Activated effector memory CD4-positive, alpha-beta T cell treated with anti-CD3 and anti-CD28 coated beads, Interleukin-2, amount 50 U/mL, for 16 hours (primary cell): ENCODE data around the gene PTPRD.
"Not testable (repeated sequence)": the region's sequence is repeated elsewhere in the genome, so short reads cannot be mapped to it uniquely, and the experiment has no call there.

ENCODE experiments used
- DNase-seq: peaks from one replicate; pipeline ENCODE4 v3.0.0-alpha.2; 2020

The PTPRD gene

GRCh38 chr9:8697565-8697964 is 1915.2 kb downstream of the PTPRD start:
- not testable (repeated sequence) for DNase-seq

GRCh38 chr9:8696516-8696915 is 1916.3 kb downstream of the PTPRD start:
- no peak for DNase-seq

- DNase-seq: no peak
Measured at GRCh38 chr9:8694983-8695588, 1917.7 kb downstream of the PTPRD start.

GRCh38 chr9:8693464-8693863 is 1919.3 kb downstream of the PTPRD start:
- DNase-seq: no peak

GRCh38 chr9:8686516-8686915 is 1926.3 kb downstream of the PTPRD start:
- no peak for DNase-seq

GRCh38 chr9:8685825-8686224 is 1927.0 kb downstream of the PTPRD start:
- no peak for DNase-seq

- DNase-seq: no peak
Measured at GRCh38 chr9:8684978-8685708, 1927.7 kb downstream of the PTPRD start.

- no peak for DNase-seq
Measured at GRCh38 chr9:8683496-8683895, 1929.3 kb downstream of the PTPRD start.

GRCh38 chr9:8680658-8681057 is 1932.1 kb downstream of the PTPRD start:
- no peak for DNase-seq

- no peak for DNase-seq
Measured at GRCh38 chr9:8680157-8680556, 1932.6 kb downstream of the PTPRD start.

GRCh38 chr9:8679371-8679822 is 1933.4 kb downstream of the PTPRD start:
- no peak for DNase-seq

- DNase-seq: no peak
Measured at GRCh38 chr9:8677741-8678140, 1935.1 kb downstream of the PTPRD start.

- DNase-seq: no peak
Measured at GRCh38 chr9:8674536-8674935, 1938.3 kb downstream of the PTPRD start.

GRCh38 chr9:8673830-8674229 is 1939.0 kb downstream of the PTPRD start:
- DNase-seq: no peak

GRCh38 chr9:8670751-8671150 is 1942.1 kb downstream of the PTPRD start:
- DNase-seq: no peak

GRCh38 chr9:8668751-8669150 is 1944.1 kb downstream of the PTPRD start:
- no peak for DNase-seq

GRCh38 chr9:8668231-8668630 is 1944.6 kb downstream of the PTPRD start:
- no peak for DNase-seq

GRCh38 chr9:8666060-8666459 is 1946.7 kb downstream of the PTPRD start:
- DNase-seq: no peak

GRCh38 chr9:8660383-8660782 is 1952.4 kb downstream of the PTPRD start:
- no peak for DNase-seq

GRCh38 chr9:8659108-8659507 is 1953.7 kb downstream of the PTPRD start:
- DNase-seq: no peak

GRCh38 chr9:8655071-8655470 is 1957.7 kb downstream of the PTPRD start:
- DNase-seq: no peak

GRCh38 chr9:8653855-8654254 is 1958.9 kb downstream of the PTPRD start:
- DNase-seq: no peak

- no peak for DNase-seq
Measured at GRCh38 chr9:8653111-8653510, 1959.7 kb downstream of the PTPRD start.

- no peak for DNase-seq
Measured at GRCh38 chr9:8652255-8652654, 1960.5 kb downstream of the PTPRD start.

GRCh38 chr9:8651846-8652215 is 1961.0 kb downstream of the PTPRD start:
- DNase-seq: no peak
